ENCODE data around the gene WDR18. TPM values are rescaled to one million over a fixed set of nuclear protein-coding genes. Genes with fewer than 3 reads are reported as not detected.

WDR18 gene
- polyA plus RNA-seq, 1 experiment, result 44.3 TPM

- H3K36me3 ChIP-seq (ENCODE audit: control insufficient read depth, insufficient read depth, low read length), result peaks cover 23% of the 10 kb centered on the region
Measured at GRCh38 chr19:988081-988480, 3.9 kb downstream of the WDR18 start.

DNA sequence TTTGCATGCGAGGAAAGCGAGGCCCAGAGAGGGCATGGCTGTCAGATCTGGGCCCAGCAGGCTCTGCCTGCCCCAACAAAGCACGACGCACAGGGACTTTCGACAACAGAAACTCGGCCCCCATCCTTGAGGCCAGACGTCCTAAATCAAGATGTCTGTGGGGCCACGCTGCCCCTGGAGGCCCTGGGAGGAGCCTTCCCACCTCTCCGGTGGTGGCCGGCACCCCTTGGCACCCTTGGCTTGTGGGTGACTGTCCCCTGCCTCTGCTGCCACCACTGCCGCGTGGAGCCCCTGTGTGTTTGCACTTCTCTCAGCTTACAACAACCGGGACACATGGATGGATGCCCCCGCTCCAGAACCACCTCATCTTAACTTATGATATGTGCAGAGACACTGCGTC lies 4.4 kb downstream of the WDR18 start:
- CTCF ChIA-PET, result interaction anchor here (0.8 to 1.1 kb wide), 2 partner anchors 16 to 125 kb away, joined by 3 to 4 read pairs; no protein-coding TSS in a partner anchor

More at GRCh38 chr19:988081-988480, 3.9 kb downstream of the WDR18 start:
- Histone ChIP-seq H3K4me3 (ENCODE audit: low read depth, low read length) (no peak overlapping the region), H3K27me3 (ENCODE audit: control insufficient read depth, insufficient read depth, low read length) (no peaks in the 10 kb centered on the region)
- CTCF ChIA-PET, result interaction anchor here (0.6 to 1.1 kb wide), 4 partner anchors 16 to 125 kb away, joined by 3 to 5 read pairs (median 4); no protein-coding TSS in a partner anchor
- TF ChIP-seq, protein P1, sequence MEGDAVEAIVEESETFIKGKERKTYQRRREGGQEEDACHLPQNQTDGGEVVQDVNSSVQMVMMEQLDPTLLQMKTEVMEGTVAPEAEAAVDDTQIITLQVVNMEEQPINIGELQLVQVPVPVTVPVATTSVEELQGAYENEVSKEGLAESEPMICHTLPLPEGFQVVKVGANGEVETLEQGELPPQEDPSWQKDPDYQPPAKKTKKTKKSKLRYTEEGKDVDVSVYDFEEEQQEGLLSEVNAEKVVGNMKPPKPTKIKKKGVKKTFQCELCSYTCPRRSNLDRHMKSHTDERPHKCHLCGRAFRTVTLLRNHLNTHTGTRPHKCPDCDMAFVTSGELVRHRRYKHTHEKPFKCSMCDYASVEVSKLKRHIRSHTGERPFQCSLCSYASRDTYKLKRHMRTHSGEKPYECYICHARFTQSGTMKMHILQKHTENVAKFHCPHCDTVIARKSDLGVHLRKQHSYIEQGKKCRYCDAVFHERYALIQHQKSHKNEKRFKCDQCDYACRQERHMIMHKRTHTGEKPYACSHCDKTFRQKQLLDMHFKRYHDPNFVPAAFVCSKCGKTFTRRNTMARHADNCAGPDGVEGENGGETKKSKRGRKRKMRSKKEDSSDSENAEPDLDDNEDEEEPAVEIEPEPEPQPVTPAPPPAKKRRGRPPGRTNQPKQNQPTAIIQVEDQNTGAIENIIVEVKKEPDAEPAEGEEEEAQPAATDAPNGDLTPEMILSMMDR (IDR thresholded peaks at IDR 0.05; ENCODE audit: insufficient read depth, low read depth, low read length), result no peak
- no peak for DNase-seq (ENCODE audit: low read depth)
- POLR2A ChIA-PET, result no interaction called here

GRCh38 chr19:989381-990081 lies 5.4 kb downstream of the WDR18 start:
- H3K27me3 ChIP-seq (ENCODE audit: control insufficient read depth, insufficient read depth, low read length), result no peaks in the 10 kb centered on the region
- H3K36me3 ChIP-seq (ENCODE audit: control insufficient read depth, insufficient read depth, low read length), result peaks cover 25% of the 10 kb centered on the region
- ChIA-PET CTCF (no interaction called here), POLR2A (no interaction called here)
- TF ChIP-seq, protein P1 (IDR thresholded peaks at IDR 0.05; ENCODE audit: insufficient read depth, low read depth, low read length), result peak; percentile 46
- H3K4me3 ChIP-seq (ENCODE audit: low read depth, low read length), result no peak overlapping the region
- no peak for DNase-seq (ENCODE audit: low read depth)

More for the DNA sequence above, 4.4 kb downstream of the WDR18 start:
- TF ChIP-seq, protein P1 (IDR thresholded peaks at IDR 0.05; ENCODE audit: insufficient read depth, low read depth, low read length), result no peak
- POLR2A ChIA-PET, result no interaction called here
- no peak for DNase-seq (ENCODE audit: low read depth)
- Histone ChIP-seq H3K27me3 (ENCODE audit: control insufficient read depth, insufficient read depth, low read length) (no peaks in the 10 kb centered on the region), H3K4me3 (ENCODE audit: low read depth, low read length) (no peak overlapping the region), H3K36me3 (ENCODE audit: control insufficient read depth, insufficient read depth, low read length) (peaks cover 23% of the 10 kb centered on the region)

DNA sequence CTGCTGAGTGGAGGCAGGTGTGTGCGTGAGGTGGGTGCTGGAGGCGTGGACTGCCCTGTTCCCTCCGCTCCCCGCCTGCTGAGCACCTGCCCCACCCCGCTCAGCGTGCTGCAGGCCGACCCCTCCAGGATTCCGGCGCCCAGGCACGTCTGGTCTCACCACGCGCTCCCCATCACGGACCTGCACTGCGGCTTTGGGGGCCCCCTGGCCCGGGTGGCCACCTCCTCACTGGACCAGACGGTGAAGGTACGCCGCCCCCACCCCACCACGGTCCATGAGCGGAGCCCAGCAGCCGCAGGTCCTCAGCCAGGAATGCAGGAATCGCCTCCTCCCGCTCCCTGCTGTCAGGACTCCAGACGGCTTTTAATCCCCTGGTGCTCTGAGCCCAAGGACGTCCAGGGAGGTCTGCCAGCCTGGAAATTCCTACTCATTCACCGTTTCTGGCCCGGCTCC lies 6.0 kb downstream of the WDR18 start:
- peaks cover 25% of the 10 kb centered on the region for H3K36me3 ChIP-seq (ENCODE audit: control insufficient read depth, insufficient read depth, low read length)
- ChIA-PET CTCF (no interaction called here), POLR2A (no interaction called here)
- no peak for DNase-seq (ENCODE audit: low read depth)
- H3K4me3 ChIP-seq (ENCODE audit: low read depth, low read length), result no peak overlapping the region
- TF ChIP-seq, protein P1 (IDR thresholded peaks at IDR 0.05; ENCODE audit: insufficient read depth, low read depth, low read length), result no peak
- H3K27me3 ChIP-seq (ENCODE audit: control insufficient read depth, insufficient read depth, low read length), result no peaks in the 10 kb centered on the region

DNA sequence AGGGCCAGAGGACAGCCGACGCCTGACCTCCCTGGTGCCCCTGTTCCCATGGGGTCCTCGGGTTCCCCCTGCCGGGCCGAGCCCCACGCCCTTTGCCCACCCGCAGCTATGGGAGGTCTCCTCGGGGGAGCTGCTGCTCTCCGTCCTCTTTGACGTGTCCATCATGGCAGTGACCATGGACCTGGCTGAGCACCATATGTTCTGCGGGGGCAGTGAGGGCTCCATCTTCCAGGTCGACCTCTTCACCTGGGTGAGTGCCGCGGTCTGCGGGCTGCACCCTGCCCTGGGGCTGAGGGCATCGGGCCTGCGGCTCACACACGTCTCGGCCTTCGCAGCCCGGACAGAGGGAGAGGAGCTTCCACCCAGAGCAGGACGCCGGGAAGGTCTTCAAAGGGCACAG lies 6.6 kb downstream of the WDR18 start:
- TF ChIP-seq, protein P1 (IDR thresholded peaks at IDR 0.05; ENCODE audit: insufficient read depth, low read depth, low read length), result no peak
- no peaks in the 10 kb centered on the region for H3K27me3 ChIP-seq (ENCODE audit: control insufficient read depth, insufficient read depth, low read length)
- H3K36me3 ChIP-seq (ENCODE audit: control insufficient read depth, insufficient read depth, low read length), result peaks cover 22% of the 10 kb centered on the region
- ChIA-PET CTCF (no interaction called here), POLR2A (no interaction called here)
- H3K4me3 ChIP-seq (ENCODE audit: low read depth, low read length), result no peak overlapping the region
- no peak for DNase-seq (ENCODE audit: low read depth)

All from BJ (cell line).